HG03095 (cell line): ENCODE measurements around the gene RHOT1.
"Not testable (repeated sequence)": the region's sequence is repeated elsewhere in the genome, so short reads cannot be mapped to it uniquely, and the experiment has no call there.

Source experiments
- ATAC-seq: cut with Tn5 transposase; IDR thresholded peaks from one replicate; pipeline ENCODE4 v1.9.1; 2021; ENCODE audit warnings: moderate library complexity; ENCODE audit not compliant: unreplicated experiment

Gene RHOT1

GRCh38 chr17:32142038-32142856 is at the start of gene RHOT1:
Gene RHOT1, plus strand, starts transcription at chr17:32142502. Its CDS starts 191 bp downstream, at chr17:32142693.
- ATAC-seq = peak; percentile 56

GRCh38 chr17:32099686-32100085 is 42.6 kb upstream of the RHOT1 start:
- ATAC-seq = no peak

GRCh38 chr17:32100323-32100722 is 42.0 kb upstream of the RHOT1 start:
- not testable (repeated sequence) for ATAC-seq

GRCh38 chr17:32100971-32101631 is 41.2 kb upstream of the RHOT1 start:
- no peak for ATAC-seq

- ATAC-seq = no peak
These were observed 40.1 kb upstream of the RHOT1 start for GRCh38 chr17:32102172-32102571.

- no peak for ATAC-seq
These were observed 39.6 kb upstream of the RHOT1 start for GRCh38 chr17:32102646-32103186.

- no peak for ATAC-seq
These were observed 38.7 kb upstream of the RHOT1 start for GRCh38 chr17:32103476-32104113.

GRCh38 chr17:32104158-32104557 is 38.1 kb upstream of the RHOT1 start:
- no peak for ATAC-seq

GRCh38 chr17:32106471-32106981 is 35.8 kb upstream of the RHOT1 start:
- not testable (repeated sequence) for ATAC-seq

GRCh38 chr17:32107194-32107593 is 35.1 kb upstream of the RHOT1 start:
- ATAC-seq = not testable (repeated sequence)

GRCh38 chr17:32110596-32110995 is 31.7 kb upstream of the RHOT1 start:
- ATAC-seq = no peak

GRCh38 chr17:32111141-32111771 is 31.0 kb upstream of the RHOT1 start:
- no peak for ATAC-seq

GRCh38 chr17:32112416-32112815 is 29.9 kb upstream of the RHOT1 start:
- ATAC-seq = no peak

- ATAC-seq = no peak
These were observed 27.8 kb upstream of the RHOT1 start for GRCh38 chr17:32114536-32114935.

- not testable (repeated sequence) for ATAC-seq
These were observed 26.8 kb upstream of the RHOT1 start for GRCh38 chr17:32115546-32115945.

- no peak for ATAC-seq
These were observed 25.4 kb upstream of the RHOT1 start for GRCh38 chr17:32116937-32117336.

- ATAC-seq = no peak
These were observed 24.9 kb upstream of the RHOT1 start for GRCh38 chr17:32117399-32117798.

GRCh38 chr17:32118088-32118487 is 24.2 kb upstream of the RHOT1 start:
- ATAC-seq = not testable (repeated sequence)

- ATAC-seq = no peak
These were observed 23.5 kb upstream of the RHOT1 start for GRCh38 chr17:32118835-32119234.

- ATAC-seq = no peak
These were observed 22.2 kb upstream of the RHOT1 start for GRCh38 chr17:32120141-32120540.

GRCh38 chr17:32120716-32121115 is 21.6 kb upstream of the RHOT1 start:
- no peak for ATAC-seq
